ENCODE measurements around the gene ZCCHC13. TPM values are rescaled to one million over a fixed set of nuclear protein-coding genes. Genes with fewer than 3 reads are reported as not detected.

The ZCCHC13 gene
- total RNA-seq = not detected

DNA sequence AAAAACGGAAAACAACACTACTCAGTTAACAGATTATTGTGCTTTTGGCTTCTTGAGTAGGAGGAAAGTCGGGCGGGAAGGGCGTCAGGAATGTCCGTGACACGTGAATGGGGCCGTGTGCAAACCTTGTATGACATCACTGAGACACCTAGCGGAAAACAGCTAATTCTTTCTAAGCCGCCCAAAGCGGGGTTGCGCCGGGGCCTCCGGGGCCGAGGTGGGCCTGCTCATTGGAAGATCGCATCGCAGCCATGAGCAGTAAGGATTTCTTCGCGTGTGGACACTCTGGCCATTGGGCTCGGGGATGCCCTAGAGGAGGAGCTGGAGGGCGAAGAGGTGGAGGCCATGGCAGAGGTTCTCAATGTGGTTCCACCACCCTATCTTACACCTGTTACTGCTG, at the start of gene ZCCHC13:
Gene ZCCHC13 (plus strand): TSS at position 165 of the 400 bp plus-strand sequence. CDS start 87 bp downstream, at position 252.

Small RNA genes within 50 kb of the gene (small RNA-seq; reads per million reads assigned to genes)
- not detected for gene AC004386.2
- gene MIR374A = 33.9 reads per million, percentile 95 among the genes with 10 or more reads in this experiment
- 0.18 reads per million for gene MIR545
- not detected for gene RF02119
- not detected for gene RF02120
- not detected for gene RF02121
- gene RF02122 = not detected
- not detected for gene RF02123

Other genes with a start within 250 kb of the ZCCHC13 start
- 24.5 TPM for gene SLC16A2, start 117.3 kb downstream of the ZCCHC13 start, total RNA-seq